WTC11 (cell line): Measurements from ENCODE around the gene SNRNP70. TPM values are rescaled to one million over a fixed set of nuclear protein-coding genes. Genes with fewer than 3 reads are reported as not detected.

Source experiments
- ATAC-seq: fragments of 200-7000 bp; cut with Tn5 transposase; 2 replicates; pipeline ENCODE4 v1.10.0; 2021; ENCODE audit warnings: mild to moderate bottlenecking, moderate library complexity
- Bru-seq: library from RNA; stranded (reverse); fragments of 400-500 nt; gene quantifications from one replicate; lab custom pipeline; 2021; lab: Mats Ljungman, UMichigan
- CTCF ChIA-PET: fragments of 300-600 bp; sonication (Branson Sonifier 250); formaldehyde crosslinking; loops from one replicate; lab custom pipeline; 2021; ENCODE audit warnings: antibody characterized with exemption; lab: Charles Lee
- POLR2A ChIA-PET: fragments of 350-600 bp; sonication (Branson Sonifier 250); formaldehyde crosslinking; loops from one replicate; lab custom pipeline; 2021; ENCODE audit warnings: antibody characterized with exemption; lab: Charles Lee
- DNase-seq: peaks from one replicate; pipeline ENCODE4 v3.0.0; 2021; ENCODE audit warnings: low spot score
- H3K27ac Mint-ChIP-seq: 2 replicates; pipeline ENCODE4 v1.8.0; 2021; ENCODE audit warnings: mixed read lengths
- H3K27me3 Mint-ChIP-seq: 2 replicates; pipeline ENCODE4 v1.8.0; 2021; ENCODE audit warnings: low read depth, mild to moderate bottlenecking, moderate library complexity, mixed read lengths
- H3K36me3 Mint-ChIP-seq: 2 replicates; pipeline ENCODE4 v1.8.0; 2021; ENCODE audit warnings: mixed read lengths
- H3K4me1 Mint-ChIP-seq: 2 replicates; pipeline ENCODE4 v1.8.0; 2022; ENCODE audit warnings: mixed read lengths
- H3K4me3 Mint-ChIP-seq: 2 replicates; pipeline ENCODE4 v1.8.0; 2021; ENCODE audit warnings: mild to moderate bottlenecking, moderate library complexity, mixed read lengths
- H3K9me3 Mint-ChIP-seq: 2 replicates; pipeline ENCODE4 v1.8.0; 2021; ENCODE audit warnings: mixed read lengths
- ATF1 ChIP-seq: sonication (generic); formaldehyde crosslinking; IDR thresholded peaks from 2 replicates; pipeline ENCODE4 v1.8.1; 2023; ENCODE audit warnings: mild to moderate bottlenecking, moderate library complexity, missing genetic modification reagents
- CREB1 ChIP-seq: sonication (generic); formaldehyde crosslinking; IDR thresholded peaks from 2 replicates; pipeline ENCODE4 v1.8.0; 2023; ENCODE audit warnings: mild to moderate bottlenecking, missing genetic modification reagents
- ELF4 ChIP-seq: sonication (generic); formaldehyde crosslinking; IDR thresholded peaks from 2 replicates; pipeline ENCODE4 v1.8.1; 2022; ENCODE audit warnings: low read depth, mild to moderate bottlenecking, moderate library complexity, missing genetic modification reagents
- ESRRA ChIP-seq: sonication (generic); formaldehyde crosslinking; IDR thresholded peaks from 2 replicates; pipeline ENCODE4 v1.8.1; 2022; ENCODE audit warnings: mild to moderate bottlenecking, missing genetic modification reagents, borderline replicate concordance
- ETV6 ChIP-seq: sonication (generic); formaldehyde crosslinking; IDR thresholded peaks from 2 replicates; pipeline ENCODE4 v1.8.1; 2022; ENCODE audit warnings: mild to moderate bottlenecking, missing genetic modification reagents
- FOXK1 ChIP-seq: sonication (generic); formaldehyde crosslinking; IDR thresholded peaks from 2 replicates; pipeline ENCODE4 v1.8.0; 2022; ENCODE audit warnings: mild to moderate bottlenecking, moderate library complexity, missing genetic modification reagents
- FOXP1 ChIP-seq: sonication (generic); formaldehyde crosslinking; IDR thresholded peaks from 2 replicates; pipeline ENCODE4 v1.8.0; 2022; ENCODE audit warnings: missing genetic modification reagents, mild to moderate bottlenecking, moderate library complexity, borderline replicate concordance
- GABPB1 ChIP-seq: sonication (generic); formaldehyde crosslinking; IDR thresholded peaks from 2 replicates; pipeline ENCODE4 v1.8.1; 2023; ENCODE audit warnings: mild to moderate bottlenecking, missing genetic modification reagents
- HMGA2 ChIP-seq: fragments of 250-450 bp; sonication (Bioruptor Pico); IDR thresholded peaks from 2 replicates; pipeline ENCODE4 v1.4.0; 2021; ENCODE audit warnings: mild to moderate bottlenecking, moderate library complexity
- MXD4 ChIP-seq: fragments of 250-450 bp; sonication (Bioruptor Pico); IDR thresholded peaks from 2 replicates; pipeline ENCODE4 v1.8.0; 2021; ENCODE audit warnings: mild to moderate bottlenecking, moderate library complexity, borderline replicate concordance
- MYBL2 ChIP-seq: sonication (generic); formaldehyde crosslinking; IDR thresholded peaks from 2 replicates; pipeline ENCODE4 v1.8.1; 2023; ENCODE audit warnings: mild to moderate bottlenecking, moderate library complexity, missing genetic modification reagents
- NFE2L1 ChIP-seq: sonication (generic); formaldehyde crosslinking; IDR thresholded peaks from 2 replicates; pipeline ENCODE4 v1.8.1; 2023; ENCODE audit warnings: missing genetic modification reagents
- OVOL2 ChIP-seq: fragments of 250-450 bp; sonication (Bioruptor Pico); IDR thresholded peaks from 2 replicates; pipeline ENCODE4 v1.9.0; 2021; ENCODE audit warnings: mild to moderate bottlenecking, borderline replicate concordance
- PRRX2 ChIP-seq: fragments of 250-450 bp; sonication (Bioruptor Pico); IDR thresholded peaks from 2 replicates; pipeline ENCODE4 v1.8.0; 2021; ENCODE audit warnings: mild to moderate bottlenecking
- SOX15 ChIP-seq: fragments of 250-450 bp; sonication (Bioruptor Pico); IDR thresholded peaks from 2 replicates; pipeline ENCODE4 v1.9.0; 2021; ENCODE audit warnings: mild to moderate bottlenecking
- SP1 ChIP-seq: sonication (generic); formaldehyde crosslinking; conservative IDR thresholded peaks from 2 replicates; pipeline ENCODE4 v1.8.1; 2022; ENCODE audit warnings: missing genetic modification reagents
- TCF7 ChIP-seq: sonication (generic); formaldehyde crosslinking; IDR thresholded peaks from 2 replicates; pipeline ENCODE4 v1.8.0; 2022; ENCODE audit warnings: mild to moderate bottlenecking, low read depth, missing genetic modification reagents, moderate library complexity
- TP53 ChIP-seq: sonication (generic); formaldehyde crosslinking; IDR thresholded peaks from 2 replicates; pipeline ENCODE4 v1.8.1; 2023; ENCODE audit warnings: mild to moderate bottlenecking, missing genetic modification reagents
- ZNF232 ChIP-seq: sonication (generic); formaldehyde crosslinking; IDR thresholded peaks from 2 replicates; pipeline ENCODE4 v1.8.0; 2022; ENCODE audit warnings: mild to moderate bottlenecking, missing genetic modification reagents
- long read RNA-seq, 3 experiments: library from RNA in 1 of 3; library from capped mRNA in 1 of 3; library from polyadenylated mRNA in 1 of 3; unstranded in 2 of 3; stranded (forward) in 1 of 3; transcript quantifications; one replicate each; pipeline ENCODE4 v2.0.0, GENCODE V29; 2021
- total RNA-seq: library from RNA; stranded (reverse); gene quantifications from 3 replicates; pipeline ENCODE4 v1.2.3, GENCODE V29; 2021
- TF ChIP-seq, protein P1 (sequence below): sonication (generic); formaldehyde crosslinking; IDR thresholded peaks from 2 replicates; pipeline ENCODE4 v1.8.1; 2022; ENCODE audit warnings: low read depth, mild to moderate bottlenecking, moderate library complexity, missing genetic modification reagents, borderline replicate concordance
- TF ChIP-seq, protein P2 (sequence below): sonication (generic); formaldehyde crosslinking; conservative IDR thresholded peaks from 2 replicates; pipeline ENCODE4 v1.8.1; 2023; ENCODE audit warnings: mild to moderate bottlenecking, low read depth, missing genetic modification reagents, moderate library complexity
- TF ChIP-seq, protein P3 (sequence below): sonication (generic); formaldehyde crosslinking; IDR thresholded peaks from 2 replicates; pipeline ENCODE4 v1.8.1; 2022; ENCODE audit warnings: low read depth, missing genetic modification reagents, borderline replicate concordance
- TF ChIP-seq, protein P4 (sequence below): sonication (generic); formaldehyde crosslinking; IDR thresholded peaks from 2 replicates; pipeline ENCODE4 v1.8.1; 2023; ENCODE audit warnings: mild to moderate bottlenecking, missing genetic modification reagents, moderate library complexity

The SNRNP70 gene, protein sequence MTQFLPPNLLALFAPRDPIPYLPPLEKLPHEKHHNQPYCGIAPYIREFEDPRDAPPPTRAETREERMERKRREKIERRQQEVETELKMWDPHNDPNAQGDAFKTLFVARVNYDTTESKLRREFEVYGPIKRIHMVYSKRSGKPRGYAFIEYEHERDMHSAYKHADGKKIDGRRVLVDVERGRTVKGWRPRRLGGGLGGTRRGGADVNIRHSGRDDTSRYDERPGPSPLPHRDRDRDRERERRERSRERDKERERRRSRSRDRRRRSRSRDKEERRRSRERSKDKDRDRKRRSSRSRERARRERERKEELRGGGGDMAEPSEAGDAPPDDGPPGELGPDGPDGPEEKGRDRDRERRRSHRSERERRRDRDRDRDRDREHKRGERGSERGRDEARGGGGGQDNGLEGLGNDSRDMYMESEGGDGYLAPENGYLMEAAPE
- total RNA-seq, result 253 to 267 TPM (median 266 TPM) in 3 replicates
- Bru-seq, nascent RNA, result percentile 84 among the genes with signal in this experiment
- long read RNA-seq, experiment 1, transcript SNRNP70-203 (3 exons, 3,221 nt), result minor isoform, 9 of 758 reads
- long read RNA-seq, experiment 1, transcript SNRNP70-206 (10 exons, 1,574 nt), result major isoform, 470 of 758 reads
- long read RNA-seq, experiment 1, transcript SNRNP70-201 (10 exons, 1,603 nt), result minor isoform, 185 of 758 reads
- long read RNA-seq, experiment 1, partial matches to known transcripts, result 36 of 758 reads
- long read RNA-seq, experiment 1, other reads (novel, unspliced or antisense), result 55 of 758 reads
- long read RNA-seq, experiment 2, transcript SNRNP70-201 (10 exons, 1,603 nt), result minor isoform, 19 of 242 reads
- long read RNA-seq, experiment 2, transcript SNRNP70-206 (10 exons, 1,574 nt), result major isoform, 42 of 242 reads
- long read RNA-seq, experiment 2, partial matches to known transcripts, result 156 of 242 reads
- long read RNA-seq, experiment 2, other reads (novel, unspliced or antisense), result 21 of 242 reads
- long read RNA-seq, experiment 3, partial matches to known transcripts, result 10 of 14 reads
- long read RNA-seq, experiment 3, other reads (novel, unspliced or antisense), result 2 of 14 reads

DNA sequence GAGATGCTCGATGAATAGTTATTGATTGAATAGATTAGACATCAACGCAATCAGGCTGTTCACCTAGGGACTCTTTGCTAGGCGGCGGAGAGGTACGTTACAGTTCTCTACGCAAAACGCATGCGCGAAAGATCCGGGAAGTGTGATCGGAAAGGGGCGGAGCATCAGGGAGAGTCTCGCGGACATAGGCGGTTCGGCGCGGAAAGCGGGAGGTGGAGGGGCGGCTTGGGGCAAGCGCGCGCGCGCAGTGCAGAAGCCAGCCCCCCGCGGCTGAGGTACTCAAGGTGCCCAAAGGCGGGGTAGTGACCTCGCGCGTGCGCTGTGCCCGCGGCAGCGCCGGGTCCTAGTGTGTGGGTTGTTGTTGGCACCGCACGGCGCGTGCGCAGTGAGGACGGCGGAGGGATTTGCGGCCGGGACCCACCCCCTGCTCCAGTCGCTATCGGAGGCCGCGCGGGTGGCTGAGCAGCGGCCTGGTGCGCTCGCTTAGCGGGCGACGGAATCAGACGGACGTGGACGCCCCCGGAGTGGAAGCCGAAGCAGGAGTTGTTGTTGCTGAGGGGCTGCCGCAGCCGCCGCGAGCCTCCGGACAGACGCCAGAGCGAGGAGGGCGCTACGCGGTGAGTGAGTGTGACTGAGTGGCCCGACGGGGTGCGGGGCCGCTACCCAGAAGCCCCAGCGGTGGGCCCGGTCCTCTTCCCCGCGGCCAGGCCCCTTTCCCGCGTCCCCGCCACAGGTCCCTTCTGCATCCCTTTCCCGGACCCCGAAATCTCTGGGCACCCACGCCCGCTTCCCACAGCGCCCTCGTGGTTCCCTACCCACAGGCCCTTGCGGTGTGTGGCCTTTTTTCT, at the start of gene SNRNP70:
SNRNP70 (plus strand) TSS at position 432 of the 848 bp plus-strand sequence. CDS start 964 bp downstream, outside the sequence.
- peaks cover 27% of the 10 kb centered on the region for H3K36me3 Mint-ChIP-seq
- ChIA-PET POLR2A (no interaction called here), CTCF (interaction anchor here (0.5 to 2.4 kb wide), 2 partner anchors 13 to 112 kb away, joined by 3 to 11 read pairs; no protein-coding TSS in a partner anchor)
- ATAC-seq (peak; percentile 97), DNase-seq (peak; percentile 99)
- peaks cover 3% of the 10 kb centered on the region; the same call in 1 of the 2 replicates for H3K9me3 Mint-ChIP-seq
- peak within 1 kb of the TSS; percentile 99 for H3K27ac Mint-ChIP-seq
- peaks cover 16% of the 10 kb centered on the region for H3K27me3 Mint-ChIP-seq
- H3K4me3 Mint-ChIP-seq, result peak within 1 kb of the TSS; percentile 96
- peaks cover 17% of the 10 kb centered on the region for H3K4me1 Mint-ChIP-seq
- TF ChIP-seq HMGA2 (CRISPR knock-in tag) (no peak), ZNF232 (CRISPR knock-in tag) (no peak), MYBL2 (CRISPR knock-in tag) (peak; percentile 90), ESRRA (peak; percentile 70; the same call in 1 of the 2 replicates), SP1 (CRISPR knock-in tag) (peak; percentile 97), FOXP1 (CRISPR knock-in tag) (peak; percentile 97), ELF4 (CRISPR knock-in tag) (no peak), MXD4 (no peak), GABPB1 (no peak; the same call in 1 of the 2 replicates), CREB1 (CRISPR knock-in tag) (no peak), ETV6 (peak; percentile 78), PRRX2 (no peak), NFE2L1 (CRISPR knock-in tag) (peak; percentile 81), ATF1 (CRISPR knock-in tag) (no peak), SOX15 (CRISPR knock-in tag) (no peak), TP53 (CRISPR knock-in tag) (no peak), FOXK1 (CRISPR knock-in tag) (peak; percentile 98), TCF7 (CRISPR knock-in tag) (peak; percentile 84; the same call in 1 of the 2 replicates), OVOL2 (CRISPR knock-in tag) (no peak)
- TF ChIP-seq, protein P1, sequence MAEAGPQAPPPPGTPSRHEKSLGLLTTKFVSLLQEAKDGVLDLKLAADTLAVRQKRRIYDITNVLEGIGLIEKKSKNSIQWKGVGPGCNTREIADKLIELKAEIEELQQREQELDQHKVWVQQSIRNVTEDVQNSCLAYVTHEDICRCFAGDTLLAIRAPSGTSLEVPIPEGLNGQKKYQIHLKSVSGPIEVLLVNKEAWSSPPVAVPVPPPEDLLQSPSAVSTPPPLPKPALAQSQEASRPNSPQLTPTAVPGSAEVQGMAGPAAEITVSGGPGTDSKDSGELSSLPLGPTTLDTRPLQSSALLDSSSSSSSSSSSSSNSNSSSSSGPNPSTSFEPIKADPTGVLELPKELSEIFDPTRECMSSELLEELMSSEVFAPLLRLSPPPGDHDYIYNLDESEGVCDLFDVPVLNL, result peak; percentile 84; the same call in 1 of the 2 replicates
- TF ChIP-seq, protein P2, sequence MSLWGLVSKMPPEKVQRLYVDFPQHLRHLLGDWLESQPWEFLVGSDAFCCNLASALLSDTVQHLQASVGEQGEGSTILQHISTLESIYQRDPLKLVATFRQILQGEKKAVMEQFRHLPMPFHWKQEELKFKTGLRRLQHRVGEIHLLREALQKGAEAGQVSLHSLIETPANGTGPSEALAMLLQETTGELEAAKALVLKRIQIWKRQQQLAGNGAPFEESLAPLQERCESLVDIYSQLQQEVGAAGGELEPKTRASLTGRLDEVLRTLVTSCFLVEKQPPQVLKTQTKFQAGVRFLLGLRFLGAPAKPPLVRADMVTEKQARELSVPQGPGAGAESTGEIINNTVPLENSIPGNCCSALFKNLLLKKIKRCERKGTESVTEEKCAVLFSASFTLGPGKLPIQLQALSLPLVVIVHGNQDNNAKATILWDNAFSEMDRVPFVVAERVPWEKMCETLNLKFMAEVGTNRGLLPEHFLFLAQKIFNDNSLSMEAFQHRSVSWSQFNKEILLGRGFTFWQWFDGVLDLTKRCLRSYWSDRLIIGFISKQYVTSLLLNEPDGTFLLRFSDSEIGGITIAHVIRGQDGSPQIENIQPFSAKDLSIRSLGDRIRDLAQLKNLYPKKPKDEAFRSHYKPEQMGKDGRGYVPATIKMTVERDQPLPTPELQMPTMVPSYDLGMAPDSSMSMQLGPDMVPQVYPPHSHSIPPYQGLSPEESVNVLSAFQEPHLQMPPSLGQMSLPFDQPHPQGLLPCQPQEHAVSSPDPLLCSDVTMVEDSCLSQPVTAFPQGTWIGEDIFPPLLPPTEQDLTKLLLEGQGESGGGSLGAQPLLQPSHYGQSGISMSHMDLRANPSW, result no peak
- TF ChIP-seq, protein P3, sequence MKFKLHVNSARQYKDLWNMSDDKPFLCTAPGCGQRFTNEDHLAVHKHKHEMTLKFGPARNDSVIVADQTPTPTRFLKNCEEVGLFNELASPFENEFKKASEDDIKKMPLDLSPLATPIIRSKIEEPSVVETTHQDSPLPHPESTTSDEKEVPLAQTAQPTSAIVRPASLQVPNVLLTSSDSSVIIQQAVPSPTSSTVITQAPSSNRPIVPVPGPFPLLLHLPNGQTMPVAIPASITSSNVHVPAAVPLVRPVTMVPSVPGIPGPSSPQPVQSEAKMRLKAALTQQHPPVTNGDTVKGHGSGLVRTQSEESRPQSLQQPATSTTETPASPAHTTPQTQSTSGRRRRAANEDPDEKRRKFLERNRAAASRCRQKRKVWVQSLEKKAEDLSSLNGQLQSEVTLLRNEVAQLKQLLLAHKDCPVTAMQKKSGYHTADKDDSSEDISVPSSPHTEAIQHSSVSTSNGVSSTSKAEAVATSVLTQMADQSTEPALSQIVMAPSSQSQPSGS (CRISPR knock-in tag), result no peak
- TF ChIP-seq, protein P4, sequence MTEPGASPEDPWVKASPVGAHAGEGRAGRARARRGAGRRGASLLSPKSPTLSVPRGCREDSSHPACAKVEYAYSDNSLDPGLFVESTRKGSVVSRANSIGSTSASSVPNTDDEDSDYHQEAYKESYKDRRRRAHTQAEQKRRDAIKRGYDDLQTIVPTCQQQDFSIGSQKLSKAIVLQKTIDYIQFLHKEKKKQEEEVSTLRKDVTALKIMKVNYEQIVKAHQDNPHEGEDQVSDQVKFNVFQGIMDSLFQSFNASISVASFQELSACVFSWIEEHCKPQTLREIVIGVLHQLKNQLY (CRISPR knock-in tag), result no peak
